GM19025 (cell line): Measurements from ENCODE around the gene NFKBIE.
A peak's percentile ranks its signal among the peaks of the same experiment; 100 is the strongest.

ENCODE experiments used
- ATAC-seq: cut with Tn5 transposase; IDR thresholded peaks from one replicate; pipeline ENCODE4 v1.9.1; 2021; ENCODE audit warnings: mild to moderate bottlenecking, low read depth, moderate library complexity; ENCODE audit not compliant: unreplicated experiment

Gene NFKBIE

DNA sequence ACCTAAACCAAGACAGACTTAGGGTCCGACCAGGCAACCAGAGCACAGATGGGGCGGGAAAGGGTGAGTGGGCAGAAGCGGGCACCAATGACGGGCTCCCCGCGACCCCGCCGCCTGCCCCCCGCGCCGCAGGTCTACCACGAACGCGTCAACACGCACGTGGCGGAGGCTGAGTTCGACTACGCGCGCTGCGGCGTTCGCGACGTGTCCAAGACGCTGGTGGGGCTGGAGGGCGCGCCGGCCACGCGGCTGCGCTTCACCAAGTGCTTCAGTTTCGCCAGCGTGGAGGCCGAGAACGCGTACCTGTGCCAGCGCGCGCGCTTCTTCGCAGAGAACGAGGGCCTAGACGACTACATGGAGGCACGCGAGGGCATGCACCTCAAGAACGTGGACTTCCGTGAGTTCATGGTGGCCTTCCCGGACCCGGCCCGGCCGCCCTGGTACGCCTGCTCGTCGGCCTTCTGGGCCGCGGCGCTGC is 10.0 kb upstream of the NFKBIE start:
- ATAC-seq: no peak

DNA sequence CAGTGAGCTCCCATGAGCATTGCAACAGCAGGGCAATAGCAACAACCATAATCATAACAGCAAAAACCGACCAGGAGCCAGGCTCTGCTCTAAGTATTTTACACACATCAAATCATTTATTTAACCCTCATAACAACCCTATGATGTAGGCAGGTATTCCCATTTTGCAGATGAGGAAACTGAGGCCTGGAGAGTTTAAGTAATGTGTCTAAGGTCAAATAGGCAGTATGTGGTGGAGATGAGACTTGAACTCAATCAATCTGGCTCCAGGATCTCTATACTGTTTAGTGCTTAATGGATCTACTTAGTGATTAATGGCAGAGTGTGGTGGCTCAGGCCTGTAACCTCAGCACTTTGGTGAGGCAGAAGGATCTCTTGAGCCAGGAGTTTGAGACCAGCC is 8.3 kb upstream of the NFKBIE start:
- no peak for ATAC-seq

GRCh38 chr6:44272999-44273566 is 7.7 kb upstream of the NFKBIE start:
- no peak for ATAC-seq

GRCh38 chr6:44272529-44272928 is 7.2 kb upstream of the NFKBIE start:
- no peak for ATAC-seq

DNA sequence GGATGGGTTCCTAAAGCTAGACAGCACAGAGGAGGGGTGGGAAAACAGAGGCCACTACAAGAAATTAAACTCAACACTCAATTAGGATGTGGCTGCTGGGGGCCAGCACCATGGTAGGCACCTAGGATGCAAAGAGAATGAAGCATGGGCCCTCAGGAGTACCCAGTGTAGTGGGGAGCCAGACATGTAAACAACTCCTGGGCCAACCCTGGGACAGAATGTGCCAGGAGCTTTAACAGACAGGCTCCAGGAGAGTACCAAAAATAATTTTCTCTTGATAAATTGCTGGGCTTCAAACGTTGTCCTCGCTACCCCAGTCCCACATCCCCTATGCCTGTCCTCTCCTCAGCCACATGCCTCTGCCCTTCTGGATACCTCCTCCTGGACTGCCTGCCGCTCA is 6.6 kb upstream of the NFKBIE start:
- no peak for ATAC-seq

- ATAC-seq: no peak
These were observed 6.0 kb upstream of the NFKBIE start for GRCh38 chr6:44271406-44271723.

GRCh38 chr6:44270526-44271405 is 5.4 kb upstream of the NFKBIE start:
- ATAC-seq: no peak

- ATAC-seq: no peak
These were observed 4.7 kb upstream of the NFKBIE start, which contains the start of gene TMEM151B for GRCh38 chr6:44269921-44270525. TMEM151B (plus strand) TSS chr6:44270450; CDS start chr6:44270743, 293 bp downstream.

- ATAC-seq: no peak
These were observed 4.0 kb upstream of the NFKBIE start for GRCh38 chr6:44269178-44269920.

DNA sequence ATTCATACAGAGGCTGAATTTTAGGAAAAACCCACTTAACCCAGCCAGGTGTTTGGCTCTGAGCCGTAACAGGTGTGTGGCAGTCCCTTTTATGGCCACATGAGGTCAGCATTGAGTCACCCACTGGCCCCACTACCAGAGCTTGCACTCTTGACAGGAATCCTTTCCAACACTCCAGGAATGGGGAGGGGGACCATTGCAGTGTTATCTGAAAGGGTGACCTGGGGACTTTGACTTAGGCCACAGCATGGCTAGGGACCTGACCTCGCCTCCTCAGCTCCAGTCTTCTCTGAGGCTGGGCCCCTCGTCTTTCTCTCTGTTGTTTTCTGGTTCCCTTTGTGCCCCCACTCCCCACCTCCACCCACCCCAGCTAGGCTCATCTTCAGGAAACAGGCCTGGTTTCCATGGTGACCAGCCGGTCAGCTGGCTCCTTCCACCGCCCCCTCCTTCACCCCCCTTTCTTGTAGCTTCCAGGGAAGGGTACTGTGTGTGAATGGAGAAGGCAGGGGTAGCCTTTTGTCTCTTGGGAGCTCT is 2.8 kb upstream of the NFKBIE start:
- ATAC-seq: no peak

GRCh38 chr6:44267252-44267651 is 1.9 kb upstream of the NFKBIE start:
- no peak for ATAC-seq

GRCh38 chr6:44266347-44266746 is 996 bp upstream of the NFKBIE start:
- no peak for ATAC-seq

DNA sequence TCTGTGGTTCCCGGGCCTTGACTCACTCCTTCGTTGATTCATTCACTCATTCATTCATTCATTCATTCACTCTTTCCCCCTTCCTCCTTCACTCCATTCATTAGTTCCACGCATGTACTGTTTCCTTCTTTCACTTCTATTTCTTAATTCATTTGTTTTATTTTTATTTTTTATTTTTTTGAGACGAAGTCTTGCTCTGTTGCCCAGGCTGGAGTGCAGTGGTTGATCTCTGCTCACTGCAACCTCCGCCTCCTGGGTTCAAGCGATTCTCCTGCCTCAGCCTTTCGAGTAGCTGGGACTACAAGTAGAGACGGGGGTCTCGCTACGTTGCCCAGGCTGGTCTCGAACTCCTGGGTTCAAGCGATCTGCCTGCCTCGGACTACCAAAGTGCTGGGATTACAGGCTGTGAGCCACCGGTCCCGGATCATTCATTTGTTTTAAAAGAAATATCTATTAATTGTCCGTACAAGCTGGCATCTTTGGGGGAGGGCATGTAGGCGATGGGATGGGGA is 427 bp upstream of the NFKBIE start:
- ATAC-seq: no peak

DNA sequence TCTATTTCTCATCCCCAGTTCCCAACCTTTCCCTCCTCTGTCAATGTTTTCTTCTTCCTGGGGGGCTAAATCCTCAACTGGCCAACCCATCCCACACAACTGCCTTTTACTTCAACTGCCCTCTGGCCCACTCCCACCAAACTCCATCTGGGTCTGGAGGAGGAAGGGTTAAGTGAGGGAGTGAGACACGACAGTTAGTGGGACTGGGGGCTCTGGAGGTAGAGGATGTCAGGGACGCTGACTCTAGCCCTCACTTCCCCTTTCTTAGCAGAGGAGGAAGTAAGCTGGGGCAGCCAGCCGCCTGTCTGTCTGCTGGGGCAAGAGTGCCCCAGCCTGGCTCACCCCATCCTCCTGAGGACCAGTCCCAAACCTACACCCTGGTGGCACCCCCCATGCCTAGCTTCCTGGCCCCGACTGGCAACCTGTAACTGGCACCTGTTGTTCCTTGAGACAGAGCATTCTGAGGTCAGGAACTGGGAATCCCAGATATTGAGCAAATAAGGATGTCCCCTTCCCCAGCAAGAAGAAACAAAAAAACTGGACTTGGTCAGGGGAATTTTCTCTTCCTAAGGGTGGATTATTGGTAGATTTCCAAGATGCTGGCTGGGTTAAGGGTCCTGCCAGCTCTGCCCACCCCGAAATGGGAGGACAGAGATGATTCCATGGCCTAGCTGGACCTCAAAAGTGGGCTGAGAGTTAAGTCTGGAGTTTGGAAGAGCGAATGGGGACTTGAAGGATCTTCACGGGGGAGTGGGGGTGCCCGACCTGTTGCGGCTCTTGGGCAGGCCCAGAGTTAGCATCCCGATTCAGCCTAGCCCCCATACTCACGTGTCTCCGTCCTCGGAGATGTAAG is 971 bp downstream of the NFKBIE start:
- ATAC-seq: peak; percentile 28

DNA sequence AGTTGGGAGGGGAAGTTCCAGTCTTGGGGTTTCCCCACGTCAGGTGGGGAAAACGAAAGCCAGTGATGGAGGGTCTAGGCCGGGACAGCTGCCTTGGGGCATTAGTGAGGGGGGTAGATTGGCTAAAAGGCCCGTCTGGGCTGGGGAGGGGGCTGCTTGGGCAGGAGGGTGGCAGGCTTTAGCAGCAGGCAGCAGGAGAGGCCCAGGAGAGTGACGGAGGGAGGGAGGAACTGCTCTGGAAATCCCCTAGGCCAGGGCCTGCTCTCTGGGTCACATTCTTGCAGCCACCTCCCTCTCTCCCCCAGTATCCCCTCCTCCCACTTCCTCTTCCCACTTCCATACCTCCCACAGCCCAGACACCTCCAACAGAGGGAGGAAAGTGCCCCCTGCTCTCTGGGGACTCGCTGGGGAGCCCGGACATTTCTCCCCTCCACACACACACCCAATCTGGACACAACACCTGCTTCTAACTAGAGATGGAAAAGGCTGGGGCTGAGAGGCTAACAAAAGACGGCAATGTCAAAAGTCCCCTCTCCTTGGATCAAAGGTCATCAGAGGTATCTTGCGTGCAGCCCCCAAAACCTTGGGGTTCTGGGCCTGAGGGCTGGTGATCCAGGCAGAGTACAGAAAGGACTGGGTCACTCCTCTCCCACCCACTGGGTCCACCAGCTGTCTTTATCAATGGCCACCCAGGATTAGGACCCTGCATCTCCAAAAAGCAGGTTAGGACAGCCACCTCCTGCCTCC is 1.8 kb downstream of the NFKBIE start:
- no peak for ATAC-seq

DNA sequence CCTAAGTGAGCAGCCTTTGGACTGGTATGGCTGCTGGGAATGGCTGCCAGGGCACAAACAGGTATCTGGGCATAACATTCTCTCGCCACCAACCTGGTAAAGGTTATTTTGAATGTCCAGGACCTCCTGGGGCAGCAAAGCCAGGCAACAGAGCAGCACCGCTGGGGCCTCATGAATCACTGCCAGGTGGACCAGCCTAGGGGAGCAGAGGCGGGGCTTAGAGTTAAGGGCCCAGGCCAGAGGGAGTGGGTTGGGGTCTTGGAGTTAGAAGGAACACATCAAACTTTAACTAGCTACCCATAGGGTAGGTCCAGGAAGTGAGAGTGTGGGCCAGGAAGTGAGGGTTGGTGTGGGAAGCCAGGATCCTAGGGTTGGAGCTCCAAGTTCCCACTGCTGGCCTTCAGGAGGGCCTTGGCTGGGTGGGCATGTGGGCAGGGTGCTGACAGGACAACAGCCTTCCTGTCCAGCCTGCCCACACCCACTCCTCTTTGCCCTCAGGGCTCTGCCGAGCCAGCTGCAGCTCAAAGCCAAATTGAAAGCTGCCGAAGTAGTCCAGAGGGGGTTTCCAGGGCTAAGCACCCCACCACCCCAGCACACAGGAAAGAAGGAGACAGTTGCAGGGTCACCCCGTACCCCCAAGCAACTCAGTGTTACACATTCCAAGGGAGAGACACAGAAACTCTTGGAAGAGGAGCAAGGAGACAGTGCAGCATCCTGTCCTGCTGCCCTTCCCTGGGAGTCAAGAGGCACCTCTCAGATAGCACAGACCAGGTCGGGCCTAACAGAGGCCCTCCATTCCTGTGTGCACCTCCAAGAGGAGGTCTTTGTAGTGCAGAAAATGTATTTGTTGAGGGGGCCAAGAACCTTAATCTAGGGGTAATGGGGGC is 2.6 kb downstream of the NFKBIE start:
- ATAC-seq: no peak

DNA sequence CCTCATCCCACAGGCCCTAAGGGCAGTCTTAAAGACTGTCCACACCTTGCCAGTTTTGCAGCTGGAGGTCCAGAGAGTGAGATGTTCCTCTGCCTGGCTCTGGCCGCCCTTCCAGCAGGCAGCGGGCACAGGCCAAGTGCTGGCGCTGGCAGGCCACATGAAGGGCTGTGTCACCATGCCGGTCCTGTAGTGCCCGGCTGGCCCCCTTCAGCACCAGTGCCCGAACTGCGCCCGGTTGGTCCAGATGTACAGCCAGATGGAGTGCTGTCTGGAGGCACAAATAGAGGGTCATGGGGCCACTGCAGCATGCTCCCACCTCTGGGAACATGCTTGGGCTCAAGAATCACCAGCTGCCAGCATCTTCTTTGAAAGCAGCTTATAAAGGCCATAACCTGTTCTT is 3.8 kb downstream of the NFKBIE start:
- no peak for ATAC-seq
